ES-I3 (cell line): Measurements from ENCODE around the gene AKT3.

ENCODE experiments used
- H3K36me3 ChIP-seq: 2 replicates; pipeline ENCODE4 v1.6.1; 2013; ENCODE audit warnings: mild to moderate bottlenecking, low read length, control low read depth, moderate library complexity; ENCODE audit not compliant: insufficient read depth
- H3K4me1 ChIP-seq: 2 replicates; pipeline ENCODE4 v1.6.1; 2013; ENCODE audit warnings: mild to moderate bottlenecking, control low read depth, low read length; ENCODE audit not compliant: insufficient read depth
- H3K9ac ChIP-seq: 2 replicates; pipeline ENCODE4 v1.6.1; 2013; ENCODE audit warnings: low read depth, mild to moderate bottlenecking, low read length, moderate library complexity
- H3K9me3 ChIP-seq: 2 replicates; pipeline ENCODE4 v1.6.1; 2013; ENCODE audit warnings: mild to moderate bottlenecking, low read length, moderate library complexity; ENCODE audit not compliant: control insufficient read depth, insufficient read depth

The AKT3 gene

DNA sequence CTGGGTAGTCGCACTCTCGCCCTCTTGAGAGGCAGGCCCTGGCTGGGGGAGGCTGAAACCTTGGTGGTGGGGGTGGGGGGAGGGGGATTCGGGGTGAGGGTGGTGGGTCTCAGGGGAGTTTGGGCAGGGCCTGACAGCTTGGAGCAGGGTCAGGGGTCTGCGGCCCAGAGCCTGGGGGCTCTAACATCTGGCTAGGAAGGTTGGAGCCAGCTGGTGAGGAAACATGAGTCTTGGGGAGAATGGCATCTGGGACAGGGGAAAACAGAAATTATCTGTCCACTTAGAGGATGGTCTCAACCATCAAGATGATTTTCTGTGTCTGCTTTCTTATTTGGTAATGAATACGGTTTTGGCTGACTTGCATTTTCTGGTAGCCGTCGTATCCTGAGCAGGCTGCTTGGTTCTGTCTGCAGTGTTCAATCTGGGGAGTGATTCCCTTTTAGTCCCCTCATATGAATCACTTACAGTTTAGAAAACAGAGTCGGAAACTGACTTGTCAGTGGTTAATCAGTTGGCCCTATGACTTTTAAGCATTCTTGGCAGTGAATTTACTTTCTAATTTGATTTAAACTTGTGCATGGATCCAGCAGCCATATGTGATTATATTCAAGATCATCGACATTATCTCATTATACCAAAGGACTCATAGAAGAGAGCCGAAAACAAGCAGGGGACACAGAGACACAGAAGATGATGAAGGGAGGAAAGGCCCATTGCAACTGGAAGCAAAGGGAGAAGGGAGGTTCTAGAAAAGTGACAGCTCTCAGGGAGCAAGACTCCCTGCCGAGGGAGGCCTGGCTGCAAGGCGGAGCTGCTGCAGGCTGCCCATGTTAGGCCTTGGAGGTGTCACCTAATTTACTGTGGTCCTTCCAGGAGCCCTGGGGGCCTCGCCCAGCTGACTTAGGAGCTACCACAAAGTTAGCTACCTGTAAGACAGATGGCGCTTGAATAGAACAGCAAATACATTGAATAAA, 356.6 kb downstream of the AKT3 start:
- no peak overlapping the region for H3K9ac ChIP-seq
- H3K36me3 ChIP-seq: peaks cover 3% of the 10 kb centered on the region; the same call in 1 of the 2 replicates
- peaks cover 43% of the 10 kb centered on the region for H3K4me1 ChIP-seq
- H3K9me3 ChIP-seq: no peaks in the 10 kb centered on the region

DNA sequence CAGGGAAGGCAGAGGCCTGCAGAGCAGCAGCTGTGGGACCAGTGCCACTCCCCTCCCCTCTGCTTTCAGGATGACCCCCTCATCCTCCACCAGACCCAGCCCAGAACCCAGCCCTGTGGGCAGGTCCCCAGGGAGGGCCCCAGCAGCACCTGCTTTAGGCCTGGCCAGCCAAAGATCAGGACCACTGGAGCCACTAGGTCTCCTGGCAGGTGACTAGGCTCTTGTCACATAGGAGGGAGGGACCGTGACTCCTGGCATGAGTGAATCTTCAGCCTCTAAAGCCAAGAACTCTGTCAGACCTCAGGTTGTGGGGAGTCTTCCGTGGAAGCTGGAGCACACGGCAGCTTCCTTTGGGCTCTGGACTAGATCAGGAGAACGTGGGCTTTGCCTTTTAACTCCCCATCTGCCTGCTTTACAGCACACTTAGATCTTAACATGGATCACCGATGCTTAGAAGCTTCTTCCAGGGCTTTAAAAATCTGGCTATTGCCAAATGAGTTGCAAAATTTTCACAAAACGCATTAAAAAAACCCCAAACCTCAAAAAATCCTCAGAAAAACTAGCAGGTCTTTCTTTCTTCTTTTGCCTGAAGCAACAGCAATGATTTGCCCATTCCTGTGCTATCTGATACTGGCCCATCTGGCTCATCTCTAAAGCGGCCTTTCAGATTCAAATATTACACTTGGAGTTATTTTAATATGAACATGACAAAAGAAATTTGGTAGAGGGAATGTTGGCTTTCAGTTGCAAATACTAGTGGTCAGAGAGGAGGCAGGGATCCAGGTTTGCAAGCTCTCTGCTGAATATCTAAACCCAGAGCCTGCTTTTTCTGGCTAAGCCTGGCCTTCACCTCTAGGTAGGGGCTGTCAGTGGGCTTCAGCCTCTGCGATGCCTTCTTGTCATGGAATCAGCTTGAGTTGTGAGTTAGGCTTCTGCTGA, 359.0 kb downstream of the AKT3 start:
- H3K9me3 ChIP-seq: no peaks in the 10 kb centered on the region
- peaks cover 46% of the 10 kb centered on the region for H3K4me1 ChIP-seq
- no peaks in the 10 kb centered on the region; the same call in 1 of the 2 replicates for H3K36me3 ChIP-seq
- H3K9ac ChIP-seq: no peak overlapping the region; the same call in 1 of the 2 replicates

DNA sequence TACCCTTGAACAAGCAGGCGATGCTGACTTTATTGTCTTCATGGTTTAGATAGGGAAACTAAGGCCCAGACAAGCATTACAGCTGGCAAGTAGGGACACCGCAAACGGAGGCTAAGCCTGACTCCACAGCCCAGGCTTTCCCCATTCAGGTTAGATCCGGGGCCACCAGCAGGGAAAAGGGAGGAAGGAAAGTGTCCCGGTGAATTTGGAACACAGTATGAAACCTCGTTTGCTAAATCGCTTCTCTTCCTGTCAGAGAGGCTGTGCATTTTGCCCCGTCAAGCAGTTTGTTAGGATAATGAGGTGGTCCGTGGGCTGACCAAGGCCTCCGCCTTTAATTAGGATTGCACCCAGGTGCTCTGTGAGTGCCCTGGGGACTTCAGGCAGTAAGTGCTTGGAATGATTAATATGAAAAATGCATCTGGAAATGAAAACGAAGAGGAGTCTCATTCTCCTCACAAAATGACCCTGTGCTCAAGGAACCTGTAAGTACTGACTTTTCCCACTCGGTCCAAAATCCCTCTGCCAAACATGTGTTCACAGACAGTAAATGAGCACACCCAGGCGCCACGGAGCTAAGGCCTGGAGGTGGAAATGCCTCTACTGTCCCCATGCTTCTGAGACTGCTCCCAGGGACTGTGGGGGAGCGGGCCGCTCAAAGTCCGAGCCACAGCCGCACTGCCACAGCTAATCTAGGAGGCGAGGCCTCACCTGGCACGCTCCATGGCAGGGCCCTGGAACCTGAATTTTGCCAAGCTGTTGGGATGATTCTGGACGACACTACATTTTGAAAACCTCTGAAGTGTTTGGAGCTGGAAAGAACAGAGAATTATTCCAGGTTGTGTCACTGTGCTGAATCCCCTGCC, 360.1 kb downstream of the AKT3 start:
- peaks cover 41% of the 10 kb centered on the region for H3K4me1 ChIP-seq
- H3K36me3 ChIP-seq: no peaks in the 10 kb centered on the region; the same call in 1 of the 2 replicates
- H3K9me3 ChIP-seq: no peaks in the 10 kb centered on the region
- no peak overlapping the region for H3K9ac ChIP-seq

DNA sequence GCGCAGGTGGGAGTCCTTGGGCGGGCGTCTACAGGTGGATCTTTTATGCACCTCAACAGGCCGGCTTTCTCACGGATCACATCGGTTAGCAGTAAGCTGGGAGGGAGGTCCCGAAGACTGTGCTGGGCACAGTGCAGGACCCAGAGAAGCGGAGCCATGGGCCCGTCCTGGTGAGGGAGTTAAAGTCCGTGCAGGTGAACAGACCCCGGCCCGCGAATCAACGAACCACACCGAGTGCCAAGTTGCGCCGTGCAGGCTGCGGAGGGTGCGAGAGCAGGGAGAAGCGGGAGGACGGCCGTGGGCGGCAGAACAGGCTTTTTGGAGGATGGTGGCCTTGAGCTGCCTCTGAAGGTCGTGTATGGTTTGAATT, 360.9 kb downstream of the AKT3 start:
- Histone ChIP-seq H3K4me1 (peaks cover 41% of the 10 kb centered on the region), H3K36me3 (no peaks in the 10 kb centered on the region; the same call in 1 of the 2 replicates), H3K9me3 (no peaks in the 10 kb centered on the region), H3K9ac (peak overlapping the region; percentile 80; the same call in 1 of the 2 replicates)

DNA sequence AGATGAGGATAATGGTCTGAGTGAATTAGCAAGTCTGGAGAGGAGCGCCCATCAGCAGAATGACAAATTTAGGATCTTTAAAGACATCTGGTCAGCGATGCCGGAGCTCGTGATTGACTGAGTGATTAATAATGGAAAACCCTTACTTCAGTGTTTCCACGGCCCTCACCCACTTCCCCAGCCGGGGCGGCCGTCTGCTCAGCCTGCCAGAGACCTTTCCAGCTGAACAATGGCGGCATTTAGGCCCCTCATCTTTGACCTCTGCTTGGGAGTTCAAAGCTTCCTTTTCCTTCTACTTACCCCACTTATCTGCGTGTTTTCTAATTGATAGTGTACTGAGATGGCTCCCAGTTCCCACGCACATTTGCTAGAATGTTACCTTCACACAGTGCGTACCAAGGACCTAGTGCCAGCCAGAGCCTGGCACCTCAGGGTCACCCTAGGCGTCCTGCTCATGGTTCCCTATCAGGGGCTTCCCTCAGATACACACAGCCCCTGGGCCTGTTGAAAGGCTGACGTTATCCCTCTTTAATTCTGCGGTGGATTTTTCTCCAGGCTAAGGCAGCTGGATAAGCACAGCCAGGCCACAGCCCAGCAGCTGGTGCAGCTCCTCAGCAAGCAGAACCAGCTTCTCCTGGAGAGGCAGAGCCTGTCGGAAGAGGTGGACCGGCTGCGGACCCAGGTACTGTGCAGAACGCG, 361.4 kb downstream of the AKT3 start:
- H3K9me3 ChIP-seq: no peaks in the 10 kb centered on the region
- H3K9ac ChIP-seq: peak overlapping the region; percentile 80; the same call in 1 of the 2 replicates
- peaks cover 41% of the 10 kb centered on the region for H3K4me1 ChIP-seq
- H3K36me3 ChIP-seq: no peaks in the 10 kb centered on the region; the same call in 1 of the 2 replicates

DNA sequence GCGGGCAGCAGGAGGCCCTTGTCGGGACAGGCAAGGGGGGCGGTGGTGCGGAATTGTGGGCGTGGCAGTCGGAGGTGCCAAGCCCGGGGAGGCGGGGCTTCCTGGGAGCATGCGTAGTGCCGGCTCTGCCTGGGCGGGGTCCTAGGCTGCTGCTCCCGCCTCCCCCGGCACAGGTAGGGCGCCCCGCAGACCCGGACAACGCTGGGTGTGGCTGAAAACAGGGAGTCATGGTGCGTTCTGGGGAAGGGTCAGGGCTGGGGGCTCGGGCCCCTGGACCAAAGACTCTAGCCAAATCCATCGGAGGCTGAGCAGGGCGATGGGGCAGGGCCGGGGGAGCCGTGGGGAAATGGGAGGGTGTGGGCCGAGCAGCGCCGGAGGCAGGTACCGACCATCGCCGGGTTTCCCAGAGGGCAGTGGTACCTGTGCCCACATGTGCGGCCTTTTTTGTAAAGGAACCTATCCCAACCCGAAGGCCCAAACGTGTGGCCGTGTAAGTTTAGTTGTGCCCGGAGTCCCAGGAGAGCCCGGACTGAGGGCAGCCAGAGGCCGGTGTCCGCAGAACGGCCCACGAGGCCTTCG, 362.3 kb downstream of the AKT3 start:
- peaks cover 41% of the 10 kb centered on the region for H3K4me1 ChIP-seq
- H3K9me3 ChIP-seq: no peaks in the 10 kb centered on the region
- no peaks in the 10 kb centered on the region; the same call in 1 of the 2 replicates for H3K36me3 ChIP-seq
- peak overlapping the region; percentile 80; the same call in 1 of the 2 replicates for H3K9ac ChIP-seq

DNA sequence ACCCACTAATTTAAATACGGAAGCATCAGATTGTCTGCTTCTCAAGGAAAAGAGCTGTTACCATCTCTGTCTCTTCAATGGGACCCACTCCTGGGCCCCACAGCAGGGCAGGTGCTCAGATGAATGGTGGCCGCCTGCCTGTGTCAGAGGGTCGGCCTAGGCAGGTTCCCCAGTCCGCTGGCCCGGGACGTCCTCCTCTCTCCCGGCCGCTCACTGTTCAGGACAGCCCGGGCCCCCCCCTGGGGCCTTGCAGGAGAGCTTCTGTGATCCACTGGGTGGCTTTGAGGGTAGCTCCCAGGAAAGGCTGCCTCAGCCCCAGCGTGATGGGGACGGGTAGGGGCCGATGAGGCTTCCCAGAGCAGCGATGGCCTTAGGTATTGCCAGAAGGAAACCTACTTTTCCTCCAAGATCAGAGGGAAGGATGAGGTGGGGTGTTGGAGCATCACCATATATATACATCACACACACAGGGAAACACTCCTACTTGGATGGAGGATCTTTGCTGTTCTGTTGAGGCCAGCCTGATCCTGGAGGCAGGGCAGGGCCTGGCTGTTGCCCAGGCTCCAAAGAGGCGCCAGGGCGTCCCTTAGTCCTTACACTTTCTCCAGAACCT, 362.9 kb downstream of the AKT3 start:
- no peaks in the 10 kb centered on the region; the same call in 1 of the 2 replicates for H3K36me3 ChIP-seq
- peak overlapping the region; percentile 80; the same call in 1 of the 2 replicates for H3K9ac ChIP-seq
- H3K9me3 ChIP-seq: no peaks in the 10 kb centered on the region
- peaks cover 43% of the 10 kb centered on the region for H3K4me1 ChIP-seq

DNA sequence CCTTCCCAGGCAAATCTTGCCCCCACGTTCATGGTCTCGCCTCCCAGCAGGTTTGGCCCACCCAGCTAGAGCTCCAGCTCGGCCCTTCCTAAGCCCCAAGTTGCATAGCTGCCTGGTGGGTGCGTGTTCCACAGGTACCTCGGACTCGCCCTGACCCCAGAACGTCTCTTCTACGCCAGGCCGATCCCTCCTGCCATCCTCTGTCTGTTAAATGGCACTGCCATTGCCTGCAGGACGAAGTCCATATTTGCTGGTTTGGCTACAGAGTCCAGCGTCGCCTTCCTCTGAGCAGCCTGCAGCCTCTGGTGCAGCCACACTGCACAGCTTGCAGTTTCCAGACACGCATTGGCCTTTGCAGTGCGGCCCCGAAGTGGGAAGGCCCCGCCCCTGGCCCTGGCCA, 366.1 kb downstream of the AKT3 start:
- peaks cover 26% of the 10 kb centered on the region for H3K4me1 ChIP-seq
- H3K9me3 ChIP-seq: no peaks in the 10 kb centered on the region
- no peaks in the 10 kb centered on the region; the same call in 1 of the 2 replicates for H3K36me3 ChIP-seq
- H3K9ac ChIP-seq: peak overlapping the region; percentile 65

DNA sequence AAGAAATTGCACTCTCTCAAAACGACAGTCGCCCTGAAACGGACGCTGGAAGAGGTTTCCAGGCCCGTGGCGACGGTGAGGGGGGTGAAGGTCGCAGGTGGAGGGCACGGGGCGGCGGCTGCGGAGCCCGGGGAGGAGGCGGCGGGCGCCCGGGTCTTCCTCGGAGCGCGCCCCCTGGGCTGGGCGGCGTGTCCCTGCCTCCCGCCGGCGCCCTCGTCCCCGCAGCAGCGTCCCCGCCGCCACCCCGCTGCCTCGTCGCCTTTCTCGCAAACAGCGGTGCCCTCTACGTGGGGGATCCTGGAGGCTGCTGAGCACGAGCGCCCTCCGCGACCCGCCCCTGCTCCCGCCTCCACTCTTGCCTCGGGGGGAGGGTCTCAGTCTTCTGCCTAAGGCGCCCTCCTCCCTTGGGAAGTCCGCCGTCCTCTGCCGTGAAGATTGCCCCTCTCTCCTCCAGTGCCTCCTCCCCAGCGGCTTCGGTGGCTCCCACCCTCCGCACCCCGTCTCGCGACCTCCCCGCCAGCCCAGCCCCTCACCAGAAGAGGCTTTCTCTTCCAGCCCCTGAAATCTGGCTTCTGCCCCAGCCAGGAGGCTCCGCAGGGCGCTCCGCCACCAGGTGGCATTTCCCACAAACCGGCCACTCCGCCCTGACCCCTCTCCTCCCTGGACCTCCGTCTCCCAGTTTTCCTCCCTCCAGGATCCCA, 366.8 kb downstream of the AKT3 start:
- Histone ChIP-seq H3K9me3 (no peaks in the 10 kb centered on the region), H3K4me1 (peaks cover 19% of the 10 kb centered on the region), H3K9ac (peak overlapping the region; percentile 65), H3K36me3 (no peaks in the 10 kb centered on the region)

DNA sequence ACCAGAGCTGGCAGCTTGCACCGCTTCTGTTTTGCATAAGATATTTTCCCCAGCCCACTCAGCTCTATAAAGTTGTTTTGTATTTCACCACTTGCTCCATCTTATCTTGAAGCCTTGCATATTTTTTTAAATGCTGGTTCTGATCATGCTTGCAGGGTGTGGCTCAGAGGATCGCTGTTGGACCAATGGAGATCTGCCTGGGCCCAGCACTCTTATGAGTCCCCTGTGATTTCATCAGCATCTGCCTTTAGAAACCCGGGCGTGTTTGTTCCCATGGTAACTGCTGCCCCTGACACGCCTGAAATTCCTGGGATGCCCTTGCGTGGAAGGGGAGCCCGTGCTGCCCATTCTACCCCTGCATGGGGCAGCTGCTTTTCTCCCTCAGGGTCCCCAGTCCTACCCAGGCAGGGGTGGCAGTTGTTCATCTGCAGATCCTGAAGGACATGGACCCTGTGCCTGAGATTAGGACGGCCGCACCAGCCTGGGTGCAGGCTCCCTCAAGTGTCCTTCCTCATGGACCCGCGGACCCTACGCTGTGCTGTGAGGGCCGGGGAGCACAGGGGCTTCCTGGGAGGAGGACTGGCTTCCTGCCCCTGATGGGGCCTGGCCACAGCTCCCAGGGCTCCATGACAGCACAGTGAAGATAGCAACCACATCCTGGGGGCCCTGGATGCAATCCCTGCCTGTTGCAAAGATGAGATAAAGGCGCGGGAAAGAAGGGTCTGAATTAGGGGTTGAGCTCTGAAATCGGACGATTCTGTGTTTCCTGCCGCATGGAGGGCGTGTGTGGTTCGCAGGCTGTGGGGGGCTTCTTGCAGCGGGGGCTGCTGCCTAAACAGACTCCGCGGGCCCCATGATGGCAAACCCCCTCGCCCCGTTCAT, 367.7 kb downstream of the AKT3 start:
- H3K4me1 ChIP-seq: peaks cover 16% of the 10 kb centered on the region
- peak overlapping the region; percentile 65 for H3K9ac ChIP-seq
- H3K9me3 ChIP-seq: no peaks in the 10 kb centered on the region
- no peaks in the 10 kb centered on the region for H3K36me3 ChIP-seq

DNA sequence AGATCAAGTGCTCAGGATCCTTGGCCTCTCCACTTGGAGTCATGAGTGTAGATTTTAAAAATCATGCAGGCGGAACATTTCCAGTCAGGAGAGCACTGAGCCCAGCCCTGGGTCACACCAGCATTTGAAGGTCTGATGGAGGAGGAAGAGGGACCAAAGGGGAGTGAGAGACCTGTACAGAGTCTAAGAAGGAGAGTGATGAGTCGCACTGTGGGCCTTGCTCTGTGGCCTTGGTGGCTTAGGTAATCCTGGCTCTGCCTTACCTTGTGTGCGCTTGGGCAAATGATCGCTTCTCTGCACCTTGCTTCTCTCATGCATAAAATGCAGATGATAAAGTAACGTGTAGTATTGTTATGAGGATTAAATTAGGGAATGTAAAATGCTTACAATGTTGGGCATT, 368.9 kb downstream of the AKT3 start:
- Histone ChIP-seq H3K36me3 (no peaks in the 10 kb centered on the region), H3K4me1 (peaks cover 17% of the 10 kb centered on the region), H3K9me3 (no peaks in the 10 kb centered on the region), H3K9ac (no peak overlapping the region)
